H7 (cell line): Measurements from ENCODE around the gene UPK1B. TPM values are rescaled to one million over a fixed set of nuclear protein-coding genes. Genes with fewer than 3 reads are reported as not detected.

Experiments
- DNase-seq: peaks from one replicate; pipeline ENCODE4 v3.0.0; 2012
- H3K27me3 ChIP-seq: 2 replicates; pipeline ENCODE4 v1.6.0; 2011; ENCODE audit warnings: mild to moderate bottlenecking, low read length; ENCODE audit not compliant: control insufficient read depth, insufficient read depth
- H3K36me3 ChIP-seq: replicated peaks from 2 replicates; pipeline ENCODE4 v1.5.1; 2011; ENCODE audit warnings: low read length; ENCODE audit not compliant: control insufficient read depth, insufficient read depth
- H3K4me3 ChIP-seq: 2 replicates; pipeline ENCODE4 v1.5.1; 2011; ENCODE audit warnings: low read depth, mild to moderate bottlenecking, control low read depth, low read length, moderate library complexity; ENCODE audit not compliant: insufficient read depth
- total RNA-seq: library from RNA; depleted of rRNA; stranded (reverse); fragments of >200 nt; shearing (Covaris generic); gene quantifications from 2 replicates; pipeline ENCODE4 v1.2.3, GENCODE V29; 2014

UPK1B gene
- total RNA-seq, 1 experiment from 2014 or later: 0.62 TPM

GRCh38 chr3:119223511-119223910, 50.1 kb downstream of the UPK1B start:
- DNase-seq: no peak
- no peaks in the 10 kb centered on the region for H3K27me3 ChIP-seq
- H3K36me3 ChIP-seq: peaks cover 25% of the 10 kb centered on the region
- H3K4me3 ChIP-seq: no peak overlapping the region

- DNase-seq: no peak
- H3K4me3 ChIP-seq: no peak overlapping the region
- H3K36me3 ChIP-seq: peaks cover 27% of the 10 kb centered on the region
- no peaks in the 10 kb centered on the region for H3K27me3 ChIP-seq
Observed at GRCh38 chr3:119225121-119225520, 51.7 kb downstream of the UPK1B start.

- Histone ChIP-seq H3K27me3 (no peaks in the 10 kb centered on the region), H3K4me3 (no peak overlapping the region), H3K36me3 (peaks cover 29% of the 10 kb centered on the region)
- DNase-seq: no peak
Observed at GRCh38 chr3:119227070-119227850, 53.9 kb downstream of the UPK1B start.

- no peak overlapping the region for H3K4me3 ChIP-seq
- DNase-seq: no peak
- H3K27me3 ChIP-seq: no peaks in the 10 kb centered on the region
- H3K36me3 ChIP-seq: peaks cover 22% of the 10 kb centered on the region
Observed at GRCh38 chr3:119228373-119229145, 55.2 kb downstream of the UPK1B start.

- Histone ChIP-seq H3K27me3 (no peaks in the 10 kb centered on the region), H3K36me3 (peaks cover 22% of the 10 kb centered on the region), H3K4me3 (no peak overlapping the region)
- no peak for DNase-seq
Observed at GRCh38 chr3:119229190-119229589, 55.8 kb downstream of the UPK1B start.

GRCh38 chr3:119230071-119230470, 56.7 kb downstream of the UPK1B start:
- Histone ChIP-seq H3K36me3 (peaks cover 22% of the 10 kb centered on the region), H3K4me3 (no peak overlapping the region), H3K27me3 (no peaks in the 10 kb centered on the region)
- no peak for DNase-seq

GRCh38 chr3:119230745-119231144, 57.3 kb downstream of the UPK1B start:
- H3K36me3 ChIP-seq: peaks cover 25% of the 10 kb centered on the region
- H3K4me3 ChIP-seq: no peak overlapping the region
- H3K27me3 ChIP-seq: no peaks in the 10 kb centered on the region
- DNase-seq: no peak

- no peak for DNase-seq
- peaks cover 17% of the 10 kb centered on the region for H3K36me3 ChIP-seq
- no peak overlapping the region for H3K4me3 ChIP-seq
- H3K27me3 ChIP-seq: no peaks in the 10 kb centered on the region
Observed at GRCh38 chr3:119234610-119235009, 61.2 kb downstream of the UPK1B start.

GRCh38 chr3:119235151-119235550, 61.8 kb downstream of the UPK1B start:
- DNase-seq: no peak
- no peak overlapping the region for H3K4me3 ChIP-seq
- peaks cover 13% of the 10 kb centered on the region for H3K36me3 ChIP-seq
- no peaks in the 10 kb centered on the region for H3K27me3 ChIP-seq

GRCh38 chr3:119236756-119237155, 63.4 kb downstream of the UPK1B start:
- Histone ChIP-seq H3K36me3 (peaks cover 9% of the 10 kb centered on the region), H3K27me3 (no peaks in the 10 kb centered on the region), H3K4me3 (no peak overlapping the region)
- DNase-seq: no peak

- no peak for DNase-seq
- Histone ChIP-seq H3K27me3 (no peaks in the 10 kb centered on the region), H3K4me3 (no peak overlapping the region), H3K36me3 (peaks cover 9% of the 10 kb centered on the region)
Observed at GRCh38 chr3:119237299-119237698, 63.9 kb downstream of the UPK1B start.

GRCh38 chr3:119238363-119238762, 65.0 kb downstream of the UPK1B start:
- Histone ChIP-seq H3K4me3 (no peak overlapping the region), H3K36me3 (peaks cover 9% of the 10 kb centered on the region), H3K27me3 (no peaks in the 10 kb centered on the region)
- no peak for DNase-seq

GRCh38 chr3:119239206-119239820, 65.9 kb downstream of the UPK1B start:
- peak overlapping the region; percentile 74; the same call in 1 of the 2 replicates for H3K4me3 ChIP-seq
- DNase-seq: no peak

GRCh38 chr3:119240101-119240590, 66.7 kb downstream of the UPK1B start:
- Histone ChIP-seq H3K27me3 (no peaks in the 10 kb centered on the region), H3K36me3 (peaks cover 6% of the 10 kb centered on the region), H3K4me3 (peak overlapping the region; percentile 74)
- peak; percentile 54 for DNase-seq

More at GRCh38 chr3:119239206-119239820, 65.9 kb downstream of the UPK1B start:
- Histone ChIP-seq H3K36me3 (peaks cover 7% of the 10 kb centered on the region), H3K27me3 (no peaks in the 10 kb centered on the region)
